Subcutaneous preadipocyte (primary cell): Measurements from ENCODE around the gene CLEC11A. TPM values are rescaled to one million over a fixed set of nuclear protein-coding genes. Genes with fewer than 3 reads are reported as not detected.

ENCODE experiments used
- total RNA-seq: library from RNA; depleted of rRNA; stranded (reverse); fragments of >200 nt; gene quantifications from 2 replicates; pipeline ENCODE4 v1.2.3, GENCODE V29; 2012

Gene CLEC11A, protein sequence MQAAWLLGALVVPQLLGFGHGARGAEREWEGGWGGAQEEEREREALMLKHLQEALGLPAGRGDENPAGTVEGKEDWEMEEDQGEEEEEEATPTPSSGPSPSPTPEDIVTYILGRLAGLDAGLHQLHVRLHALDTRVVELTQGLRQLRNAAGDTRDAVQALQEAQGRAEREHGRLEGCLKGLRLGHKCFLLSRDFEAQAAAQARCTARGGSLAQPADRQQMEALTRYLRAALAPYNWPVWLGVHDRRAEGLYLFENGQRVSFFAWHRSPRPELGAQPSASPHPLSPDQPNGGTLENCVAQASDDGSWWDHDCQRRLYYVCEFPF
- 18.4 and 23.9 TPM in 2 replicates for total RNA-seq

DNA sequence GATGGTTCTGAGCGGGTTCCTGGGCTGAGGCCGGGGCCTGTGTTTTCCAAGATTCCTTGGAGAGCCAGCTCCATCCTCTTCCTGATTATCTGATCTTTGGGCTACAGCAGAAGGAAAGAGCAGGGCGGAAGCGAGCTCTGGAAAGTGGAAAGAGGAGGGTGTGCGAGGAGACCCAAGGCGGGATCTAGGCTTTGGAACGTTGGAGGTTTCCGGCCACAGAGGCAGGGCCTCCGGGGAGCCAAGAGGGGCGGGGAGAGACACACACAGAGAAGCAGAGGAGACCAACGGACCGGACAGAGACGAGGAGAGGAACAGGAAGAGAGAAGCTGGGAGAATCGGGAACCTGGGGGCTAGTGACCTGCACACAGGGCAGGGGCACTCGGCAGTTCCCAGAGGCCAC, at the start of gene CLEC11A:
Gene CLEC11A, plus strand, starts transcription at position 296 of the 400 bp plus-strand sequence. CDS start 162 bp downstream, outside the sequence.

DNA sequence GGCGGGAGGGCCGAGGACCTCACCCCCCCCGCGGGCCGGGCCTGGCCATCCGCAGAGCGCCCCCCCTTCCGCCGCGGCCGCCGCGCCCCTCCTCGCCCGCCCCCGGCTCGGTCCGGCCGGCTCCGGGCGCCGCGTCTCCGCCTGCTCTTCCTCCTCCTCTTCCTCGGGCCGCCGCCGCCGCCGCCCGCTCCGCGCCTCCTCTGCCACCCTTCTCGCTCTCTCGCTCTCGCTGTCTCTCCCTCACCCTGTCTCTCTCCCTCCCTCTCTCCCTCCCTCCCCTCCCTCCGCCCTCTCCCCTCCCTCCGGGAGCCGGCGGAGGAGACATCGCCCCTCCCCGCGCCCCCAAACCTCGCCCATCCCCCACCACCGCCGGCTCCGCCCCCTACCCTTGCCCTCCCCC, 3.6 kb upstream of the CLEC11A start, which contains the start of gene SHANK1:
Gene SHANK1, minus strand, starts transcription at position 237 of the 400 bp plus-strand sequence. CDS start 2,883 bp downstream, outside the sequence.

DNA sequence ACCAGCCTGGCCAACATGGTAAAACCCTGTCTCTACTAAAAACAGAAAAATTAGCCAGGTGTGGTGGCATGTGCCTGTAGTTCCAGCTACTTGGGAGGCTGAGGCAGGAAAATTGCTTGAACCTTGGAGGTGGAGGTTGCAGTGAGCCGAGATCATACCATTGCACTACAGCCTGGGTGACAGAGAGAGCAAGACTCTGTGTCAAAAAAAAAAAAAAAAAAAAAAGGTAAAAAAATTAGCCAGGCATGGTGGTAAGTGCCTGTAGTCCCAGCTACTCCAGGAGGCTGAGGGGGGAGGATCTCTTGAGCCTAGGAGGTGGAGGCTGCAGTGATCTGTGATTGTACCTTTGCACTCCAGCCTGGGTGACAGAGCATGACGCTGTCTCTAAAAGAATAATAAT, 47.0 kb downstream of the CLEC11A start, which contains the start of gene GPR32:
Gene GPR32, plus strand, starts transcription at position 301 of the 400 bp plus-strand sequence. CDS start 137 bp downstream, outside the sequence.

Other genes starting within 250 kb of the CLEC11A start
- 23.5 and 25.2 TPM in 2 replicates for gene EMC10, start 246.9 kb upstream of the CLEC11A start, total RNA-seq
- not detected in 2 replicates for gene GARIN5A, start 246.5 kb upstream of the CLEC11A start, total RNA-seq
- gene JOSD2, start 212.2 kb upstream of the CLEC11A start, total RNA-seq, result 22.3 and 32.3 TPM in 2 replicates
- gene ASPDH, start 209.5 kb upstream of the CLEC11A start, total RNA-seq, result not detected in 2 replicates
- gene LRRC4B, start 154.9 kb upstream of the CLEC11A start, total RNA-seq, result under 0.01 TPM in 2 replicates
- gene SYT3, start 83.5 kb upstream of the CLEC11A start, total RNA-seq, result not detected in 2 replicates
- not detected in 2 replicates for gene C19orf81, start 73.9 kb upstream of the CLEC11A start, total RNA-seq
- 0.73 and 1.2 TPM in 2 replicates for gene SHANK1, start 3.6 kb upstream of the CLEC11A start, total RNA-seq
- gene GPR32, start 47.1 kb downstream of the CLEC11A start, total RNA-seq, result not detected in 2 replicates
- not detected in 2 replicates for gene ACP4, start 67.1 kb downstream of the CLEC11A start, total RNA-seq
- 0.37 TPM in 1 of 2 replicates, not detected in the other for gene KLK1, start 100.4 kb downstream of the CLEC11A start, total RNA-seq
- not detected in 2 replicates for gene KLK15, start 110.2 kb downstream of the CLEC11A start, total RNA-seq
- not detected in 2 replicates for gene KLK3, start 131.6 kb downstream of the CLEC11A start, total RNA-seq
- 0.37 TPM in 1 of 2 replicates, not detected in the other for gene KLK2, start 150.1 kb downstream of the CLEC11A start, total RNA-seq
- not detected in 2 replicates for gene KLK4, start 188.0 kb downstream of the CLEC11A start, total RNA-seq
- not detected in 2 replicates for gene KLK5, start 229.7 kb downstream of the CLEC11A start, total RNA-seq
- gene KLK6, start 246.2 kb downstream of the CLEC11A start, total RNA-seq, result not detected in 2 replicates